NCI-H1436 (cell line): Measurements from ENCODE around the gene ZNF346.

Experiments
- DNase-seq: peaks from one replicate; lab custom pipeline; 2025; lab: John Stamatoyannopoulos, UW

Gene ZNF346

GRCh38 chr5:177070536-177071191 lies 48.2 kb downstream of the ZNF346 start:
- DNase-seq: no peak

DNA sequence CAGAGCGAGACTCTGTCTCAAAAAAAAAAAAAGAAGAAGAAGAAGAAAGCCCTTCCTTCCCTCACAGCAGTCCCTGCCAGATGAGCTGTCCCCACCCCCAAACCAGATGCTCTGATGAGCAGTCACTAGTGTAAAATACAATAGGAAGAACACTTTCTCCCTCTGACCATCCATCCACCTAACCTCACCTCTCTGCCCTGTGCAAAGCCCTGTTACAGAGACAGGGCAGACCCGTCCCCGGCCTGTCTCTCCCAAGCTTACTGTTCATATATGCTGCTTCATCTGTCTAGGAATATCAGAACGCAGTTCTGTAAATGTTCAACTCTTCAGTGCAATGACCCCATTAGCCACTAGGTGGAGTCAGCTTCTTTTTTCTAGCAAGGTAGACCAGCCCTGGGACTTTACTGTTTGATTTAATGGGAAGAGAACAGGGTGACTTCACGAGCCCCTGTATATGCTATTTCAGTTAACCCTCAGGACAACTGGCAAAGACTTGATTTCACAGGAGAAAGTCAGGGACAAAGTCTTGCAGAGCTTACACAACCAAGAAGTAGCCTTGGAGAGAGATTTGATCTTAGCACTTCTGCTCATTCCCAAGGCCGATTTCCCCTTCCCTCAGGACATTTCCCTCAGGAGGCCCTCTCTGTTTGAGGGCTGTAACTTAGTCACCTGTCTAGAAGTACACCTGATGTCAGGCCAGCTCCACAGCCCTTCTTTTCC lies 49.3 kb downstream of the ZNF346 start:
- peak; percentile 37 for DNase-seq

- DNase-seq: no peak
Measured at GRCh38 chr5:177077335-177077734, 54.8 kb downstream of the ZNF346 start.

DNA sequence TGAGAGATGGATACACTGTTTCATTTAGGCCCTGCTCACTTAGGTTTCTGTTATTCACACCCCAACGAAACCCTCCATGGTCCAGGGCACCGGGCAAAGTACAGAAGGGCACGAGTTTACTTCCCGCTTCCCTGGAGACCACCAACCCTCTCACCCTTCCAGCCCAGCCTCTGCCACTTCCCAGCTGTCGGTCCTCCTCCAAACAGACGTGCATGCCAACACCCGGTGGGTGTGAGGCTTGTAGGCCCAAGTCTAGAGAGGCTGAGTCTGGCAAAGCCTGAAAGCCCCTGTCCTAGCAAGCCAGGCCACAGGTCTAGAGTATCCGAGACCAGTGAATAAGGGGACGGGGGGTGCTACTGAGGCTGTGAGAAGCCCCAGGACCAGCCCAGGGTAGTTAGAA lies 57.1 kb downstream of the ZNF346 start:
- no peak for DNase-seq

DNA sequence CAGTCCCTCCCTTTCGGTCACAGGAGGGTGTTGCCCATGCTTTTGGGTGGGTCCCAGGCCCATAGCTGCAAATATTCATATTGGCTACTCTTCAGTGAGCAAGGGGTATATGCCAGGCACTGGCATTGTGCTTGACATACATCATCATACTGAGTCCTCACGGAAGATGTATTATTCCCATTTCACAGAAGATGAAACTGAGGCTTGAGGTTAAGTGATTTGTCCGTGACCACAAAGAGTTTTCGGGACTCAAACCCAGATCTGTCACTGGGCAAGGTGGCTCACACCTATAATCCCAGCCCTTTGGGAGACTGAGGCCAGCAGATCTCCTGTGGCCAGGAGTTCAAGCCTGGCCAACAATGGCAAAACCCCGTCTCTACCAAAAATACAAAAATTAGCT lies 57.8 kb downstream of the ZNF346 start:
- no peak for DNase-seq

GRCh38 chr5:177081859-177082258 lies 59.4 kb downstream of the ZNF346 start:
- DNase-seq: no peak

DNA sequence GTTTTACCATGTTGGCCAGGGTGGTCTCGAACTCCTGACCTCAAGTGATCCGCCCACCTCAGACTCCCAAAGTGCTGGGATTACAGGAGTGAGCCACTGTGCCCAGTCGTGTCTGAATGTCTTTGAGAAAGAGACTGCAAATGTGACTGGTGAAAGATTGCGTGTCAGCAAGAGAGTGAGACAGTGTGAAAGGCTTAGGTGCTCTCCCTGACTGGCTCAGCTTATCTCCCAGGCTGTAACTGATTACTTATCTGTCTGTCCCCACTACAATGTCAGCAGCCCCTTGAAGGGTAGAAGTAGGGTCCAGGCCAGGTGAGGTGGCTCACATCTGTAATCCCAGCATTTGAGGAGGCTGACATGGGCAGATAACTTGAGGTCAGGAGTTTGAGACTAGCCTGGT lies 60.9 kb downstream of the ZNF346 start:
- DNase-seq: no peak

GRCh38 chr5:177084175-177084574 lies 61.7 kb downstream of the ZNF346 start:
- no peak for DNase-seq

- DNase-seq: no peak
Measured at GRCh38 chr5:177085985-177086653, 63.6 kb downstream of the ZNF346 start.

- peak; percentile 72 for DNase-seq
Measured at GRCh38 chr5:177086654-177087397, 64.3 kb downstream of the ZNF346 start, which contains the start of gene FGFR4. TSS of gene FGFR4 (plus strand) at chr5:177086915. CDS start at chr5:177089603, 2,688 bp downstream.

GRCh38 chr5:177087398-177088005 lies 65.0 kb downstream of the ZNF346 start:
- DNase-seq: no peak

GRCh38 chr5:177089127-177089526 lies 66.6 kb downstream of the ZNF346 start:
- DNase-seq: no peak

DNA sequence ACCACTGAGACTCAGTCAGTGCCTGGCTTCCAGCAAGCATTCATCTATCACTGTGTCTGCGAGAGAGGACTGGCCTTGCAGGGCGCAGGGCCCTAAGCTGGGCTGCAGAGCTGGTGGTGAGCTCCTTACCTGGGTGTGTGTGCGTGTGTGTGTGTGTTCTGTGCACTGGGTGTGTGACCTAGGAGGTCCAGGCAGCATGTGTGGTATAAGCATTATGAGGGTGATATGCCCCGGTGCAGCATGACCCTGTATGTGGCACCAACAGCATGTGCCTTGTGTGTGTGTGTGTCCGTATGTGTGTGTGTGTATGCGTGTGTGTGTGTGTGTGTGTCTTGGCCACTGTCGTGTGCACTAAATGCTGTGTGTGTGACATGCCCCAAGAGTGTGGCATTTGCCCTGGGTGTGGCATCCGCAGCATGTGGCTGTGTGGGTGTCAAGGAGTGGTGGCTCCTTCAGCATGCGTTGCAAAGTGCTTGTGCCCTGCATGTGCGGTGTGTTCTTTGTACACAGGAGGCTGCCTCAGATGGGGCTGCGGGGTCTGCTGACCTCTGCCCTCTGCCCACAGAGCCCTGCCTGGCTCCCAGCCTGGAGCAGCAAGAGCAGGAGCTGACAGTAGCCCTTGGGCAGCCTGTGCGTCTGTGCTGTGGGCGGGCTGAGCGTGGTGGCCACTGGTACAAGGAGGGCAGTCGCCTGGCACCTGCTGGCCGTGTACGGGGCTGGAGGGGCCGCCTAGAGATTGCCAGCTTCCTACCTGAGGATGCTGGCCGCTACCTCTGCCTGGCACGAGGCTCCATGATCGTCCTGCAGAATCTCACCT lies 67.5 kb downstream of the ZNF346 start:
- no peak for DNase-seq

- DNase-seq: no peak
Measured at GRCh38 chr5:177090813-177091212, 68.3 kb downstream of the ZNF346 start.

DNA sequence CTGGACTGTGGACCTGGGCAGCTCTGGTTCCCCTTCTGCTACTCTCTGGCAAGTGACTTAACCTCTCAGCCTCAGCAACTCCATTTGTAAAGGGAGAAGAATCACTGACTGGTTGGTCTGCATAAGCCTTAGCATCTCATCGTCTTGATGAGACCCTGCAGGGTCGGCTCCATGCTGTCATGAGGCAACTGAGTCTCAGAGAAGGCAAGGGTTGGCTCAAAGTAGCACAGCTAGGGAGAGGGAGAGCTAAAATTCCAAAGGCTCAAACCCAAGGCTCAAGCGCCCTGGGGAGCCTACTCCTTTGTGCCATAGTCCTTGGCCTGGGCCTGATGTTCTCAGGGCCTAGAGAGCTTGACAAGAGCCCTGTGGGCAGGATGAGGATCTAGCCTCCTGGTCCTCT lies 68.7 kb downstream of the ZNF346 start:
- DNase-seq: no peak

DNA sequence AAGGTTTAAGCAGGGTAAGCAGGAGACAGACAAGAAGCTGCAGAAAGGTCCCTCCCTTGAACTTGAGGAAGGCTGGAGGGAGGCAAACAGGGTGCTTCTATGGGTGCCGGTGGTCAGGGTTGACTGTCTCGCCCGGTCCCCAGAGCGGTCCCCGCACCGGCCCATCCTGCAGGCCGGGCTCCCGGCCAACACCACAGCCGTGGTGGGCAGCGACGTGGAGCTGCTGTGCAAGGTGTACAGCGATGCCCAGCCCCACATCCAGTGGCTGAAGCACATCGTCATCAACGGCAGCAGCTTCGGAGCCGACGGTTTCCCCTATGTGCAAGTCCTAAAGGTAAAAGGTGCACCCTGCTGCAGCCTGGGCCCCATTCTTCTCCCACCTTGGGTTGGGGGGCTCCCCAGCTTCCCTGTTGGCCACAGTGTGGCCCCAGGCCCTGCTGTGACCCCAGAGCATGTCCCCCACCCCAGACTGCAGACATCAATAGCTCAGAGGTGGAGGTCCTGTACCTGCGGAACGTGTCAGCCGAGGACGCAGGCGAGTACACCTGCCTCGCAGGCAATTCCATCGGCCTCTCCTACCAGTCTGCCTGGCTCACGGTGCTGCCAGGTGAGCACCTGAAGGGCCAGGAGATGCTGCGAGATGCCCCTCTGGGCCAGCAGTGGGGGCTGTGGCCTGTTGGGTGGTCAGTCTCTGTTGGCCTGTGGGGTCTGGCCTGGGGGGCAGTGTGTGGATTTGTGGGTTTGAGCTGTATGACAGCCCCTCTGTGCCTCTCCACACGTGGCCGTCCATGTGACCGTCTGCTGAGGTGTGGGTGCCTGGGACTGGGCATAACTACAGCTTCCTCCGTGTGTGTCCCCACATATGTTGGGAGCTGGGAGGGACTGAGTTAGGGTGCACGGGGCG lies 69.9 kb downstream of the ZNF346 start:
- DNase-seq: no peak

GRCh38 chr5:177093082-177093712 lies 70.7 kb downstream of the ZNF346 start:
- DNase-seq: peak; percentile 4

DNA sequence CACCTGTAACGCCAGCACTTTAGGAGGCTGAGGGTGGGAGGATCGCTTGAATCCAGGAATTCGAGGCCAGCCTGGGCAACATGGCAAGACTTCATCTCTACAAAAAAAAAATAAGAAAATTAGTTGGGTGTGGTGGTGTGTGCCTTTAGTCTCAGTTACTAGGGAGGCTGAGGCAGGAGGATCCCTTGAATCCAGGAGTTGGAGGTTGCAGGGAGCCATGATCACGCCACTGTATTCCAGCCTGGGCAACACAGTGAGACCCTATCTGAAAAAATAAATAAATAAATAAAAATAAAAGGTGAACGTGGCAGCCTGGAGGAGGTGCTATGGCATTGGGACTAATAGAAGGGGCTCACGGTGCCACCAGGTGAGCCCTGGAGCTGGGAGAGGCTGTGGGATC lies 71.3 kb downstream of the ZNF346 start:
- no peak for DNase-seq
